Measurements from ENCODE around the gene SHISAL2A.

GRCh38 chr1:52697795-52698674 lies 65.1 kb downstream of the SHISAL2A start, which contains the start of gene COA7:
- TF ChIP-seq CTCF (IDR thresholded peaks at IDR 0.05; ENCODE audit: insufficient read depth, low read depth, low read length): no peak
- no peak for TF ChIP-seq EZH2 (IDR thresholded peaks at IDR 0.05; ENCODE audit: insufficient read depth, low read length)

Data from astrocyte (in vitro differentiated cells and primary cell).